PC-9 (cell line): Measurements from ENCODE around the gene VHLL. TPM values are rescaled to one million over a fixed set of nuclear protein-coding genes. Genes with fewer than 3 reads are reported as not detected.

Experiments
- BruUV-seq: library from RNA; stranded (reverse); fragments of 400-500 nt; replicated peaks from 2 replicates; lab custom pipeline; 2021; lab: Mats Ljungman, UMichigan
- CTCF ChIA-PET: fragments of 300-600 bp; sonication (Branson Sonifier 250); formaldehyde crosslinking; loops from one replicate; lab custom pipeline; 2022; ENCODE audit warnings: antibody characterized with exemption; lab: Charles Lee
- POLR2A ChIA-PET: fragments of 300-600 bp; sonication (Branson Sonifier 250); formaldehyde crosslinking; loops from one replicate; lab custom pipeline; 2022; ENCODE audit warnings: antibody characterized with exemption; ENCODE audit not compliant: unreplicated experiment; lab: Charles Lee
- DNase-seq, 2 experiments: peaks; one replicate each; pipeline versions ENCODE4 v3.0.0 to v3.0.0-alpha.2; 2015 to 2022; ENCODE audit warnings: mixed read lengths in 1 of 2
- H2AFZ ChIP-seq: fragments of 200-600 bp; sonication (generic); 2 replicates; pipeline ENCODE4 v1.8.1; 2017; ENCODE audit warnings: antibody characterized with exemption
- H3F3A ChIP-seq: fragments of 200-600 bp; sonication (generic); 2 replicates; pipeline ENCODE4 v1.8.1; 2017; ENCODE audit warnings: antibody characterized with exemption, mild to moderate bottlenecking, low read depth; ENCODE audit not compliant: insufficient read depth
- H3K27ac ChIP-seq: fragments of 200-600 bp; sonication (generic); 2 replicates; pipeline ENCODE4 v1.6.1; 2016; ENCODE audit warnings: mixed run types
- H3K27me3 ChIP-seq: fragments of 200-600 bp; sonication (generic); 2 replicates; pipeline ENCODE4 v1.6.1; 2016; ENCODE audit warnings: low read depth, mixed run types; ENCODE audit not compliant: insufficient read depth
- H3K36me3 ChIP-seq: fragments of 200-600 bp; sonication (generic); 2 replicates; pipeline ENCODE4 v1.6.1; 2016; ENCODE audit warnings: low read depth, mixed run types
- H3K4me1 ChIP-seq: fragments of 200-600 bp; sonication (generic); replicated peaks from 2 replicates; pipeline ENCODE4 v1.6.1; 2016; ENCODE audit warnings: mixed run types; ENCODE audit not compliant: insufficient read depth
- H3K4me2 ChIP-seq: fragments of 200-600 bp; sonication (generic); 2 replicates; pipeline ENCODE4 v1.6.1; 2017; ENCODE audit warnings: mixed run types
- H3K4me3 ChIP-seq: fragments of 200-600 bp; sonication (generic); 2 replicates; pipeline ENCODE4 v1.6.1; 2016; ENCODE audit warnings: mixed run types
- H3K79me2 ChIP-seq: fragments of 200-600 bp; sonication (generic); 2 replicates; pipeline ENCODE4 v1.6.1; 2017; ENCODE audit warnings: low read depth, mixed run types
- H3K9me2 ChIP-seq: fragments of 200-600 bp; sonication (generic); 2 replicates; pipeline ENCODE4 v1.8.1; 2017; ENCODE audit warnings: mild to moderate bottlenecking; ENCODE audit not compliant: insufficient read depth
- H3K9me3 ChIP-seq: fragments of 200-600 bp; sonication (generic); 2 replicates; pipeline ENCODE4 v1.8.1; 2016; ENCODE audit warnings: low read depth; ENCODE audit not compliant: insufficient read depth
- H4K20me1 ChIP-seq: fragments of 200-600 bp; sonication (generic); 2 replicates; pipeline ENCODE4 v1.8.1; 2017; ENCODE audit not compliant: insufficient read depth
- EZH2 ChIP-seq: fragments of 200-600 bp; sonication (generic); IDR thresholded peaks from 2 replicates; pipeline ENCODE4 v1.8.0; 2017; ENCODE audit warnings: antibody characterized with exemption, low read depth
- intact Hi-C: fragments of 100-400 bp; cut with micrococcal nuclease; formaldehyde crosslinking; loops from one replicate; pipeline ENCODE4 v1.10.0; 2022; ENCODE audit not compliant: unreplicated experiment
- total RNA-seq: library from RNA; stranded (reverse); gene quantifications from 2 replicates; pipeline ENCODE4 v1.2.3, GENCODE V29; 2021
- TF ChIP-seq, protein P1 (sequence below): fragments of 200-600 bp; sonication (generic); conservative IDR thresholded peaks from 2 replicates; pipeline ENCODE4 v1.6.1; 2017; ENCODE audit warnings: mixed run types, antibody characterized with exemption, mild to moderate bottlenecking, moderate library complexity

VHLL gene
- total RNA-seq, 1 experiment from 2014 or later = not detected

DNA sequence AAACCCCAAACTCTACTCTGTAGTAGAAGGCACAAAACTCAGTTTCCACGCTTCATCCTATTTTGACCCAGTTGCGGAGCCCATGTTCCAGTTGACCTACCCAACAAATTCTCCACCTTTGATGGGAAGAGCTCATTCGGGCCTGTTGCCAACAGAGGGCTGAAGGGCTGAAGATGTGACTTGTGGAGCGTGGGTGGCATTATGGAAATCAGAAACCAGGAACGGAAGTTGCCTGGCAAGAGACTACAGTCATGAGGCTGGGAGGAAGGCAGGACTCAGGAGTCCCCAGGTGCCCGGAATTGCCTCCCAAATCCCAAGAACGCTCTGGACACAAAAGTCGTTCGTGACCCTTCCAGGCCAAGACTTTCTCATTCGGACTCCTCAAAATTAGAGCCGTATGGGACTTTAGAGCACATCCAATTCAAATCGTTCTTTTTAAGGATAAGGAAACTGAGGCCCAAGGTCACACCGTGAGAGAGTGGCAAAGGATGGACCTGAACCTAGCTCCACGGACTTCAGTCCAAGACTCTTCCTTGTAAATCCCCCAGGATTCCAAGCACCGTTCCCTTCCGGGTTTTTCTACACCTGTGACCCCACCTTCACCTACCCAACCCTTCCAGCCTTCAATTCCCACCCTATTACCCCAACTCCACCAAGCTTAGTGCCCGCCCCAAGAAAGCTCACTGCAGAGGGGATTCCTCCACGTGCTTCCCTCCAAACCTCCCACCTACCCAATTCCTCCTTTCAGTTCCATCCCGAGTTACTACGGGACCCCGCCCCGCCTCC lies 17.2 kb downstream of the VHLL start:
- Histone ChIP-seq H3K4me2 (peak overlapping the region; percentile 96), H2AFZ (peak overlapping the region; percentile 83), H3K36me3 (peaks cover 19% of the 10 kb centered on the region), H3K4me1 (peaks cover 30% of the 10 kb centered on the region), H3K79me2 (peaks cover 74% of the 10 kb centered on the region), H3F3A (peaks cover 30% of the 10 kb centered on the region; the same call in 1 of the 2 replicates), H3K4me3 (peak overlapping the region; percentile 97), H3K9me2 (no peaks in the 10 kb centered on the region), H3K27me3 (no peaks in the 10 kb centered on the region), H4K20me1 (peaks cover 16% of the 10 kb centered on the region), H3K9me3 (no peaks in the 10 kb centered on the region), H3K27ac (peak overlapping the region; percentile 85)
- TSS peak; percentile 55 for BruUV-seq
- CTCF ChIA-PET = interaction anchor here (1.0 kb wide), 1 partner anchor 8 kb away, joined by 3 read pairs; no protein-coding TSS in a partner anchor
- TF ChIP-seq EZH2 = no peak
- TF ChIP-seq, protein P1, sequence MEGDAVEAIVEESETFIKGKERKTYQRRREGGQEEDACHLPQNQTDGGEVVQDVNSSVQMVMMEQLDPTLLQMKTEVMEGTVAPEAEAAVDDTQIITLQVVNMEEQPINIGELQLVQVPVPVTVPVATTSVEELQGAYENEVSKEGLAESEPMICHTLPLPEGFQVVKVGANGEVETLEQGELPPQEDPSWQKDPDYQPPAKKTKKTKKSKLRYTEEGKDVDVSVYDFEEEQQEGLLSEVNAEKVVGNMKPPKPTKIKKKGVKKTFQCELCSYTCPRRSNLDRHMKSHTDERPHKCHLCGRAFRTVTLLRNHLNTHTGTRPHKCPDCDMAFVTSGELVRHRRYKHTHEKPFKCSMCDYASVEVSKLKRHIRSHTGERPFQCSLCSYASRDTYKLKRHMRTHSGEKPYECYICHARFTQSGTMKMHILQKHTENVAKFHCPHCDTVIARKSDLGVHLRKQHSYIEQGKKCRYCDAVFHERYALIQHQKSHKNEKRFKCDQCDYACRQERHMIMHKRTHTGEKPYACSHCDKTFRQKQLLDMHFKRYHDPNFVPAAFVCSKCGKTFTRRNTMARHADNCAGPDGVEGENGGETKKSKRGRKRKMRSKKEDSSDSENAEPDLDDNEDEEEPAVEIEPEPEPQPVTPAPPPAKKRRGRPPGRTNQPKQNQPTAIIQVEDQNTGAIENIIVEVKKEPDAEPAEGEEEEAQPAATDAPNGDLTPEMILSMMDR = no peak
- POLR2A ChIA-PET = interaction anchor here (0.5 to 0.9 kb wide), 5 partner anchors 80 to 867 kb away, joined by 3 to 25 read pairs (median 6); no protein-coding TSS in a partner anchor
- peak in 1 of 2 experiments; percentile 67 for DNase-seq
- intact Hi-C loops = loop anchor here (1.0 to 5.0 kb wide), 2 partner anchors 228 to 305 kb away; partner anchors contain the start of genes ARHGEF2 and LAMTOR2

DNA sequence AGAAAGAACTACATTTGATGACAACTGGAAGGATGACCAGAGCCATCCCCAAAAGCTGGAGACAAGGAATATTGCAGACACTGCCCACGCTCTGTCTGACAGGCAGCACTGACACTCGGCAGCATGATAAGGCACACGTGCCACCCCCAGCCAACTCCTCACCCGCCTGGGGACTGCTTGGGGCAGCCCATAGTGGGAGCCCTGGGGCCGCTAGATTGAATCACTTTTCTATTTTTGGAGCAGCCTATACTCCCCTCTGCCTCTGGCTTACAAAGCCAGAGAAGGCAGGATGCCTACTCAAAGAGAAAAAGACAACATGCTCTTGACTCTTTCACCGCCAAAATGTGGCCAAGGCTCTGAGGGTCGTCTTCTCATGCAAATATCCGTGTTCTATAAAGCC lies 17.8 kb downstream of the VHLL start:
- H3K9me3 ChIP-seq = no peaks in the 10 kb centered on the region
- no peaks in the 10 kb centered on the region for H3K9me2 ChIP-seq
- H3K36me3 ChIP-seq = peaks cover 20% of the 10 kb centered on the region
- H3K4me1 ChIP-seq = peaks cover 30% of the 10 kb centered on the region
- TF ChIP-seq, protein P1 = no peak
- TF ChIP-seq EZH2 = no peak
- intact Hi-C loops = loop anchor here (5.0 kb wide), 1 partner anchor 304 kb away; the partner anchor contains the start of gene ARHGEF2
- peak overlapping the region; percentile 96 for H3K4me2 ChIP-seq
- H3K79me2 ChIP-seq = peaks cover 74% of the 10 kb centered on the region
- ChIA-PET CTCF (no interaction called here), POLR2A (interaction anchor here (0.9 kb wide), 1 partner anchor 867 kb away, joined by 6 read pairs; no protein-coding TSS in a partner anchor)
- BruUV-seq = no TSS peak
- no peaks in the 10 kb centered on the region for H3K27me3 ChIP-seq
- H3F3A ChIP-seq = peaks cover 31% of the 10 kb centered on the region; the same call in 1 of the 2 replicates
- no peak overlapping the region; the same call in 1 of the 2 replicates for H3K27ac ChIP-seq
- H4K20me1 ChIP-seq = peaks cover 16% of the 10 kb centered on the region
- H3K4me3 ChIP-seq = peak overlapping the region; percentile 97
- no peak for DNase-seq
- 0 out of 2 replicates have a peak overlapping the region, but pooled peaks have one; percentile 83 for H2AFZ ChIP-seq

DNA sequence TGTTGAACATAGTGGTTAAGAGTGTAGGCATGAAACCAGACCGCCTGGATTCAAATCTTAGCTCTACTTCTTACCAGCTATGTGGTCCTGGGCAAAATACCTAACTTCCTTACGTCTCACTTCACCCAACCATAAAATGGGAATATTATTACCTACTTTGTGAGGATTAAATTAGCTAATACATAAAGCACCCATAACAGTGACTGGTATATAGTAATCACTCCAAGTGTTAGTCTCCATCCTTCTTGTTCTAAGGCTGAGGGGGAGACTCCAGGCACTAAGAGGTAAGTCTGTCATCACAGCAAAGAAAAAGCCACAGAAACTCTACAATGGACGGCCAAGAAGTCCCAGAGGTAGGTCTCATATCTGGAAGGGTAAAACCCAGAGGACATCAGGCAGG lies 19.3 kb downstream of the VHLL start:
- no TSS peak for BruUV-seq
- no peak overlapping the region for H2AFZ ChIP-seq
- no peak for DNase-seq
- H3K27me3 ChIP-seq = no peaks in the 10 kb centered on the region
- TF ChIP-seq EZH2 = no peak
- TF ChIP-seq, protein P1 = no peak
- no peaks in the 10 kb centered on the region for H3K9me3 ChIP-seq
- no peak overlapping the region for H3K4me3 ChIP-seq
- H3K79me2 ChIP-seq = peaks cover 65% of the 10 kb centered on the region
- peaks cover 39% of the 10 kb centered on the region; the same call in 1 of the 2 replicates for H3F3A ChIP-seq
- no peaks in the 10 kb centered on the region for H3K9me2 ChIP-seq
- H3K4me1 ChIP-seq = peaks cover 25% of the 10 kb centered on the region
- peaks cover 19% of the 10 kb centered on the region for H4K20me1 ChIP-seq
- no peak overlapping the region for H3K4me2 ChIP-seq
- ChIA-PET POLR2A (no interaction called here), CTCF (no interaction called here)
- no peak overlapping the region for H3K27ac ChIP-seq
- intact Hi-C loops = loop anchor here (5.0 kb wide), 1 partner anchor 303 kb away; the partner anchor contains the start of gene ARHGEF2
- H3K36me3 ChIP-seq = peaks cover 20% of the 10 kb centered on the region
